D721Med (cell line): ENCODE results near the gene WDR33.

Source experiments
- DNase-seq: peaks from one replicate; pipeline ENCODE4 v3.0.0; 2011; ENCODE audit warnings: low spot score; ENCODE audit not compliant: insufficient read length
- FAIRE-seq: peaks from 2 replicates; lab custom pipeline; 2011; peaks lifted over from hg19 to GRCh38; lab: Jason Lieb, UNC
- CTCF ChIP-seq: IDR thresholded peaks from 2 replicates; pipeline ENCODE4 v1.5.1; 2012; ENCODE audit warnings: mild to moderate bottlenecking, control low read depth; ENCODE audit not compliant: insufficient read depth; ENCODE audit errors: missing control alignments

The WDR33 gene

GRCh38 chr2:127671557-127672302 lies 139.2 kb downstream of the WDR33 start:
- FAIRE-seq (no peak), DNase-seq (no peak)
- no peak for TF ChIP-seq CTCF

GRCh38 chr2:127670957-127671290 lies 140.0 kb downstream of the WDR33 start:
- FAIRE-seq (no peak), DNase-seq (no peak)
- no peak for TF ChIP-seq CTCF

GRCh38 chr2:127670055-127670956 lies 140.7 kb downstream of the WDR33 start:
- no peak for TF ChIP-seq CTCF
- no peak for FAIRE-seq

GRCh38 chr2:127669056-127669455 lies 141.9 kb downstream of the WDR33 start:
- TF ChIP-seq CTCF, result no peak
- FAIRE-seq, result no peak

More at GRCh38 chr2:127670055-127670956, 140.7 kb downstream of the WDR33 start:
- peak; percentile 6 for DNase-seq

GRCh38 chr2:127665267-127665893 lies 145.6 kb downstream of the WDR33 start:
- FAIRE-seq (no peak), DNase-seq (no peak)
- no peak for TF ChIP-seq CTCF

More at GRCh38 chr2:127669056-127669455, 141.9 kb downstream of the WDR33 start:
- no peak for DNase-seq

GRCh38 chr2:127664895-127665225 lies 146.1 kb downstream of the WDR33 start:
- FAIRE-seq, result no peak
- no peak for TF ChIP-seq CTCF
- DNase-seq, result no peak
